OCI-LY1 (cell line): ENCODE measurements around the gene TASP1.
"Not testable (repeated sequence)": the region's sequence is repeated elsewhere in the genome, so short reads cannot be mapped to it uniquely, and the experiment has no call there.

Source experiments
- H2AFZ ChIP-seq: fragments of 200-600 bp; sonication (generic), shearing (Covaris generic); 2 replicates; pipeline ENCODE4 v1.6.0; 2014; ENCODE audit warnings: antibody characterized with exemption, mild to moderate bottlenecking, low read length
- H3F3A ChIP-seq: fragments of 200-600 bp; sonication (generic), shearing (Covaris generic); 2 replicates; pipeline ENCODE4 v1.6.0; 2014; ENCODE audit warnings: mild to moderate bottlenecking, antibody characterized with exemption, low read length, moderate library complexity; ENCODE audit not compliant: insufficient read depth
- H3K27ac ChIP-seq: fragments of 200-600 bp; sonication (generic); 2 replicates; pipeline ENCODE4 v1.5.1; 2014; ENCODE audit warnings: low read length, mixed run types, mild to moderate bottlenecking, low read depth; ENCODE audit not compliant: poor library complexity, severe bottlenecking
- H3K27me3 ChIP-seq: fragments of 200-600 bp; sonication (generic); 2 replicates; pipeline ENCODE4 v1.6.0; 2014; ENCODE audit warnings: antibody characterized with exemption, mild to moderate bottlenecking, low read length, moderate library complexity; ENCODE audit not compliant: insufficient read depth
- H3K36me3 ChIP-seq: fragments of 200-600 bp; sonication (generic); 2 replicates; pipeline ENCODE4 v1.6.1; 2014; ENCODE audit warnings: mild to moderate bottlenecking, antibody characterized with exemption, low read length, moderate library complexity, mixed read lengths; ENCODE audit not compliant: insufficient read depth
- H3K4me1 ChIP-seq: fragments of 200-600 bp; sonication (generic); 2 replicates; pipeline ENCODE4 v1.5.1; 2014; ENCODE audit warnings: mild to moderate bottlenecking, low read length, moderate library complexity; ENCODE audit not compliant: insufficient read depth, severe bottlenecking
- H3K4me2 ChIP-seq: fragments of 200-600 bp; sonication (generic), shearing (Covaris generic); 2 replicates; pipeline ENCODE4 v1.6.1; 2014; ENCODE audit warnings: low read length
- H3K4me3 ChIP-seq: fragments of 200-600 bp; sonication (generic); 2 replicates; pipeline ENCODE4 v1.5.1; 2014; ENCODE audit warnings: low read length, low read depth, mild to moderate bottlenecking, mixed read lengths; ENCODE audit not compliant: poor library complexity, severe bottlenecking
- H3K79me2 ChIP-seq: fragments of 200-600 bp; shearing (Covaris generic); 2 replicates; pipeline ENCODE4 v1.6.1; 2016; ENCODE audit warnings: mixed run types, low read length, mixed read lengths; ENCODE audit not compliant: insufficient read depth
- H3K9ac ChIP-seq: fragments of 200-600 bp; sonication (generic), shearing (Covaris generic); 2 replicates; pipeline ENCODE4 v1.6.1; 2014; ENCODE audit warnings: mild to moderate bottlenecking, low read length, mixed read lengths
- H3K9me2 ChIP-seq: fragments of 200-600 bp; sonication (generic), shearing (Covaris generic); 2 replicates; pipeline ENCODE4 v1.6.1; 2014; ENCODE audit warnings: low read depth, mild to moderate bottlenecking, low read length, mixed read lengths
- H3K9me3 ChIP-seq: fragments of 200-600 bp; shearing (Covaris generic); 2 replicates; pipeline ENCODE4 v1.6.1; 2014; ENCODE audit warnings: low read length, mixed read lengths
- H4K20me1 ChIP-seq: fragments of 200-600 bp; sonication (generic), shearing (Covaris generic); 2 replicates; pipeline ENCODE4 v1.6.0; 2016; ENCODE audit warnings: mild to moderate bottlenecking, low read length; ENCODE audit not compliant: insufficient read depth
- EZH2 ChIP-seq: fragments of 200-600 bp; sonication (generic), shearing (Covaris generic); IDR thresholded peaks from 2 replicates; pipeline ENCODE4 v1.8.0; 2017; ENCODE audit warnings: borderline replicate concordance, mixed run types, mild to moderate bottlenecking, antibody characterized with exemption, low read length, moderate library complexity, mixed read lengths
- TF ChIP-seq, protein P1 (sequence below): fragments of 200-600 bp; sonication (generic), shearing (Covaris generic); IDR thresholded peaks from 2 replicates; pipeline ENCODE4 v1.5.1; 2017; ENCODE audit warnings: mild to moderate bottlenecking, antibody characterized with exemption, low read length, moderate library complexity, mixed read lengths

The TASP1 gene

DNA sequence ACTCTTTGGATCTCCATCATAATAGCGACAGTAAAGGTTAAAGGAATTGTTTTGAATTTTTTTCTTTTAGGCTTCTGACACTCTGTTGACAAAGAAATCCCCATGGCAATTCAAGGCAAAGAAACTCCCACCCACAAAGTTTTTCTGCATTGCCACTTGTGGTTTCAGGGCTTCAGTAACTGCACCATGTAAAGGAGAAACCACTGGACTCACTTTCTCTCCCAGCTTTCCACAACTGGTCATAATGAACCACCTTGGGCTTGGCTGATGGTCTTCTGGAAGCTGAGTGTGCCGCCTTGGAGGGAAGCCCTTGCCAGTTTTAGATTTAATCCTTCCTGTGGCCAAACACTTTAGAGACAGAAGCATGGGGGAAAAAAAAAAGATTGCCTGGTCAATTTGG lies 254.6 kb downstream of the TASP1 start:
- no peak for TF ChIP-seq EZH2
- TF ChIP-seq, protein P1, sequence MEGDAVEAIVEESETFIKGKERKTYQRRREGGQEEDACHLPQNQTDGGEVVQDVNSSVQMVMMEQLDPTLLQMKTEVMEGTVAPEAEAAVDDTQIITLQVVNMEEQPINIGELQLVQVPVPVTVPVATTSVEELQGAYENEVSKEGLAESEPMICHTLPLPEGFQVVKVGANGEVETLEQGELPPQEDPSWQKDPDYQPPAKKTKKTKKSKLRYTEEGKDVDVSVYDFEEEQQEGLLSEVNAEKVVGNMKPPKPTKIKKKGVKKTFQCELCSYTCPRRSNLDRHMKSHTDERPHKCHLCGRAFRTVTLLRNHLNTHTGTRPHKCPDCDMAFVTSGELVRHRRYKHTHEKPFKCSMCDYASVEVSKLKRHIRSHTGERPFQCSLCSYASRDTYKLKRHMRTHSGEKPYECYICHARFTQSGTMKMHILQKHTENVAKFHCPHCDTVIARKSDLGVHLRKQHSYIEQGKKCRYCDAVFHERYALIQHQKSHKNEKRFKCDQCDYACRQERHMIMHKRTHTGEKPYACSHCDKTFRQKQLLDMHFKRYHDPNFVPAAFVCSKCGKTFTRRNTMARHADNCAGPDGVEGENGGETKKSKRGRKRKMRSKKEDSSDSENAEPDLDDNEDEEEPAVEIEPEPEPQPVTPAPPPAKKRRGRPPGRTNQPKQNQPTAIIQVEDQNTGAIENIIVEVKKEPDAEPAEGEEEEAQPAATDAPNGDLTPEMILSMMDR: no peak
- Histone ChIP-seq H3K9ac (no peak overlapping the region), H3K9me2 (no peaks in the 10 kb centered on the region), H3F3A (no peaks in the 10 kb centered on the region), H3K9me3 (no peaks in the 10 kb centered on the region), H3K4me2 (no peak overlapping the region), H3K36me3 (peaks cover 7% of the 10 kb centered on the region), H3K4me1 (no peaks in the 10 kb centered on the region), H3K27me3 (no peaks in the 10 kb centered on the region), H2AFZ (no peak overlapping the region), H3K4me3 (no peak overlapping the region), H4K20me1 (no peaks in the 10 kb centered on the region), H3K79me2 (no peaks in the 10 kb centered on the region), H3K27ac (no peak overlapping the region)

DNA sequence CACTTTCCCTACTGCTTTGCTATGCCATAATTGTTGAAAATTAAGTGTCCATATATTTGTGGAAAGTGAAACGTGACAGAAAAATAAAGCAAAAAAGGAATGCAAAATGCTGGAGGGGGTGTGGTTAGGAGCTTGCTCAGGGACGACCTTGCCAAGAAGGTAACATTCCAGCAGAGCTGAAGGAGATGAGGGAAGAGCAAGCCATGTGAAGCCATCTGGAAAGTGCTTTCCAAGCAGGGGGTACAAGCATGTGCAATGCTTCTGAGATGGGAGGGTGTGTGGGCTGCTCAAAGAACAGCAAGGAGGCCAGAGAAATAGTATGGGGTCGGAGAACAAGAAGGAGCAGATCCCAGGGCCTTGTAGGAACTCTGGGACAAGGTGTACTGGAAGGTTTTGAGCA lies 255.9 kb downstream of the TASP1 start:
- Histone ChIP-seq H3F3A (no peaks in the 10 kb centered on the region), H3K9ac (no peak overlapping the region), H3K9me3 (no peaks in the 10 kb centered on the region), H3K9me2 (no peaks in the 10 kb centered on the region), H3K4me2 (no peak overlapping the region), H3K79me2 (no peaks in the 10 kb centered on the region), H3K27me3 (no peaks in the 10 kb centered on the region), H3K4me3 (no peak overlapping the region), H4K20me1 (no peaks in the 10 kb centered on the region), H3K36me3 (peaks cover 4% of the 10 kb centered on the region), H3K4me1 (no peaks in the 10 kb centered on the region), H3K27ac (no peak overlapping the region), H2AFZ (no peak overlapping the region)
- no peak for TF ChIP-seq EZH2
- TF ChIP-seq, protein P1: no peak

DNA sequence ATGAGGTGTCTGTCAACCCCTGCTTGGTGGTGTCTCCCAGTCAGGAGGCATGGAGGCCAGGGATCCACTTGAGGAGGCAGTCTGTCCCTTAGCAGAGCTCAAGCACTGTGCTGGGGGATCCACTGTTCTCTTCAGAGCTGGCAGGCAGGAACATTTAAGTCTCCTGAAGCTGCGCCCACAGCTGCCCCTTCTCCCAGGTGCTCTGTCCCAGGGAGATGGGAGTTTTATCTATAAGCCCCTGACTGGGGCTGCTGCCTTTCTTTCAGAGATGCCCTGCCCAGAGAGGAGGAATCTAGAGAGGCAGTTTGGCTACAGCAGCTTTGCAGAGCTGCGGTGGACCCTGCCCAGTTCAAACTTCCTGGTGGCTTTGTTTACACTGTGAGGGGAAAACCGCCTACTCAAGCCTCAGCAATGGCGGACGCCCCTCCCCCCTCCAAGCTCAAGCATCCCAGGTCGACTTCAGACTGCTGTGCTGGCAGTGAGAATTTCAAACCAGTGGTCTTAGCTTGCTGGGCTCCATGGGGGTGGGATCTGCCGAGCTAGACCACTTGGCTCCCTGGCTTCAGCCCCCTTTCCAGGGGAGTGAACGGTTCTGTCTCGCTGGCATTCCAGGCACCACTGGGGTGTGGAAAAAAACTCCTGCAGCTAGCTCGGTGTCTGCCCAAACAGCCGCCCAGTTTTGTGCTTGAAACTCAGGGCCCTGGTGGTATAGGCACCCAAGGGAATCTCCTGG lies 258.1 kb downstream of the TASP1 start:
- H2AFZ ChIP-seq, H3K9ac ChIP-seq, H3K9me3 ChIP-seq, H3K27ac ChIP-seq, H3K79me2 ChIP-seq, H3K4me1 ChIP-seq, H3K36me3 ChIP-seq, H4K20me1 ChIP-seq, H3K27me3 ChIP-seq, H3K9me2 ChIP-seq, H3K4me3 ChIP-seq, H3K4me2 ChIP-seq, H3F3A ChIP-seq: not testable (repeated sequence)

DNA sequence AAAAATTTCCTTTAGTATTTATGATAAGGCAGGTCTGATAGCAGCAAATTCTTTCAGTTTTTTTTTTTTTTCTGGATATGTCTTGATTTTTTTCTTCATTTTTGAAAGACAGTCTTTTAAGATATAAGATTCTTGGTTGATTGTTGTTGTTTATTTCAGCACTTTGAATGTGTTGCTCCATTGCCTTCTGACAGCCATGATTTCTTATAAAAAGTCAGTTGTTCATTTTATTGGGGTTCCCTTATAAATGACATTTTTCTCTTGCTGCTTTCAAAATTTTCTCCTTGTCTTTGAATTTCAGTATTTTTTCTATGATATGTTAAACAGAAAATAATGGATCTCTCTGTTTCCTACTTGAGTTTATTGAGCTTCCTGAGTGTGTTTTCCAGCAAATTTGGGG lies 265.3 kb downstream of the TASP1 start:
- Histone ChIP-seq H3K4me2 (no peak overlapping the region), H3K4me3 (no peak overlapping the region), H3K9me2 (no peaks in the 10 kb centered on the region), H3K79me2 (no peaks in the 10 kb centered on the region), H3K27me3 (no peaks in the 10 kb centered on the region), H3K4me1 (no peaks in the 10 kb centered on the region), H3F3A (no peaks in the 10 kb centered on the region), H3K27ac (no peak overlapping the region), H3K36me3 (no peaks in the 10 kb centered on the region), H4K20me1 (no peaks in the 10 kb centered on the region), H3K9me3 (no peaks in the 10 kb centered on the region), H3K9ac (no peak overlapping the region), H2AFZ (no peak overlapping the region)
- TF ChIP-seq, protein P1: no peak
- TF ChIP-seq EZH2: no peak
